ENCODE data around the gene SOX18. TPM values are rescaled to one million over a fixed set of nuclear protein-coding genes. Genes with fewer than 3 reads are reported as not detected.
A peak's percentile ranks its signal among the peaks of the same experiment; 100 is the strongest.

Gene SOX18
- total and polyA plus RNA-seq, 2 donors from 2014 or later: 36.5 to 56.7 TPM

- no peak for DNase-seq
- H3K36me3 ChIP-seq (ENCODE audit: control insufficient read depth in 2 of 3, insufficient read depth in 3 of 3, low read length in 3 of 3): no peaks in the 10 kb centered on the region
- peak overlapping the region in 2 of 3 donors; percentile 55 to 74 for H3K4me3 ChIP-seq (ENCODE audit: low read length in 3 of 3)
- H3K4me1 ChIP-seq (ENCODE audit: control insufficient read depth in 2 of 3, insufficient read depth in 2 of 3, low read depth in 1 of 3, low read length in 3 of 3): peaks cover 0 to 18% (median 6%) of the 10 kb centered on the region in 3 donors
- FAIRE-seq: no peak
- H3K27ac ChIP-seq (ENCODE audit: low read depth in 2 of 2, low read length in 2 of 2): no peak overlapping the region
- H3K27me3 ChIP-seq (ENCODE audit: control insufficient read depth, insufficient read depth, low read length): no peaks in the 10 kb centered on the region
- TF ChIP-seq CTCF (IDR thresholded peaks at IDR 0.05; ENCODE audit: borderline replicate concordance, extremely low read depth, insufficient read depth): no peak
- intact Hi-C loops (cut with DNase I): no loop called here
- no peaks in the 10 kb centered on the region for H3K9me3 ChIP-seq (ENCODE audit: control insufficient read depth in 2 of 3, insufficient read depth in 1 of 3, low read length in 3 of 3)
- H3K9ac ChIP-seq (ENCODE audit: low read length in 3 of 3): peak overlapping the region in 2 of 3 donors; percentile 25 to 75
Measured at GRCh38 chr20:64064145-64064698, 14.8 kb upstream of the SOX18 start.

DNA sequence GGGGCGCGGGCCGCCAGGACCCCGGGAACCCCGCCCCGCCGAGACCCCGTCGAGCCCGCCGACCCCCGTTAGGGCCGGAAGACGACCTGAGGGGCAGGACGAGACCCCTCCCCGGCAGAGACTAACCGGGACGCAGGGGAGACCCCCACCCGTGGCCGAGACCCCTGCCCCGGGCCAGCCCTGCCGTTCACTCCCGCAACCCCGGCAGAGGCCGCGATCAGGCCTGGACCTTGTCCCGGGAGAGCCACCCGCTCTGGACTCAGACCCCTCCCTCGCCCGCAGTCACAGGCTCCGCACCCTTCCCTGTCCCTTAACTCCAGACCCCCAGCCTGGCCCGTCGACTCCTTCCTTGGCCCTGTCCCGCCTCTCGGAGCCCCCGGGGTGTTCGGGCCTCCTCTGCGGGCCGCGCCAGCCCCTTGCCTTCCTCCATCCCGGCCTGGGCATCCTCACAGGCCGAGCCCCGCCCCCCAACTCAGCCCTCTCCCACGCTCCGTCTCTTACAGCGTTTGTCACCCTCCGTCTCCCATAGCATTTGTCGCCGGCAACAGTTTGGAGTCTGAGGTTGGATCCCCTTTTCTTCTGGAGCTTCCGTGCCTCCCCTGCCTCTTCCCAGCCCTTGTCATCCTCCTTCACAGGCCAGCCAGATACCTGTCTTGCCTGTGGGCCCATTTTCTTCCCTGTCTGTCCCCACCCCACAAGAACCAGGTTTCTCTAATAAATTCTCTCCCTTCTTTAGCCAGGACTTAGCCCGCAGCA is 14.1 kb upstream of the SOX18 start:
- intact Hi-C loops (cut with DNase I): no loop called here
- Histone ChIP-seq H3K9ac (ENCODE audit: low read length in 3 of 3) (peak overlapping the region; percentile 23 to 75 (median 25)), H3K36me3 (ENCODE audit: control insufficient read depth in 2 of 3, insufficient read depth in 3 of 3, low read length in 3 of 3) (no peaks in the 10 kb centered on the region), H3K4me1 (ENCODE audit: control insufficient read depth in 2 of 3, insufficient read depth in 2 of 3, low read depth in 1 of 3, low read length in 3 of 3) (peaks cover 0 to 18% (median 6%) of the 10 kb centered on the region in 3 donors), H3K4me3 (ENCODE audit: low read length in 3 of 3) (peak overlapping the region; percentile 55 to 74 (median 61)), H3K27me3 (ENCODE audit: control insufficient read depth, insufficient read depth, low read length) (no peaks in the 10 kb centered on the region), H3K27ac (ENCODE audit: low read depth in 2 of 2, low read length in 2 of 2) (peak overlapping the region in 1 of 2 donors; percentile 43), H3K9me3 (ENCODE audit: control insufficient read depth in 2 of 3, insufficient read depth in 1 of 3, low read length in 3 of 3) (no peaks in the 10 kb centered on the region)
- FAIRE-seq (no peak), DNase-seq (peak in 2 of 5 donors; percentile 63 to 86)
- no peak for TF ChIP-seq CTCF (IDR thresholded peaks at IDR 0.05; ENCODE audit: borderline replicate concordance, extremely low read depth, insufficient read depth)

GRCh38 chr20:64062596-64063388 is 13.4 kb upstream of the SOX18 start, which contains the start of gene TCEA2:
Gene TCEA2 (plus strand): TSS chr20:64063198. CDS start chr20:64063313, 115 bp downstream.
- intact Hi-C loops (cut with DNase I): no loop called here
- FAIRE-seq (no peak), DNase-seq (peak; percentile 98 to 99 (median 98))
- Histone ChIP-seq H3K4me1 (ENCODE audit: control insufficient read depth in 2 of 3, insufficient read depth in 2 of 3, low read depth in 1 of 3, low read length in 3 of 3) (peaks cover 0 to 18% (median 6%) of the 10 kb centered on the region in 3 donors), H3K9me3 (ENCODE audit: control insufficient read depth in 2 of 3, insufficient read depth in 1 of 3, low read length in 3 of 3) (no peaks in the 10 kb centered on the region), H3K27ac (ENCODE audit: low read depth in 2 of 2, low read length in 2 of 2) (peak within 1 kb of the TSS; percentile 65 to 78), H3K9ac (ENCODE audit: low read length in 3 of 3) (peak within 1 kb of the TSS; percentile 23 to 75 (median 41)), H3K27me3 (ENCODE audit: control insufficient read depth, insufficient read depth, low read length) (no peaks in the 10 kb centered on the region), H3K4me3 (ENCODE audit: low read length in 3 of 3) (peak within 1 kb of the TSS; percentile 58 to 74 (median 61)), H3K36me3 (ENCODE audit: control insufficient read depth in 2 of 3, insufficient read depth in 3 of 3, low read length in 3 of 3) (no peaks in the 10 kb centered on the region)
- TF ChIP-seq CTCF (IDR thresholded peaks at IDR 0.05; ENCODE audit: borderline replicate concordance, extremely low read depth, insufficient read depth): no peak

Data from kidney (tissue), 14 donors.